ENCODE data around the gene TMEM109.

TMEM109 gene, protein sequence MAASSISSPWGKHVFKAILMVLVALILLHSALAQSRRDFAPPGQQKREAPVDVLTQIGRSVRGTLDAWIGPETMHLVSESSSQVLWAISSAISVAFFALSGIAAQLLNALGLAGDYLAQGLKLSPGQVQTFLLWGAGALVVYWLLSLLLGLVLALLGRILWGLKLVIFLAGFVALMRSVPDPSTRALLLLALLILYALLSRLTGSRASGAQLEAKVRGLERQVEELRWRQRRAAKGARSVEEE

DNA sequence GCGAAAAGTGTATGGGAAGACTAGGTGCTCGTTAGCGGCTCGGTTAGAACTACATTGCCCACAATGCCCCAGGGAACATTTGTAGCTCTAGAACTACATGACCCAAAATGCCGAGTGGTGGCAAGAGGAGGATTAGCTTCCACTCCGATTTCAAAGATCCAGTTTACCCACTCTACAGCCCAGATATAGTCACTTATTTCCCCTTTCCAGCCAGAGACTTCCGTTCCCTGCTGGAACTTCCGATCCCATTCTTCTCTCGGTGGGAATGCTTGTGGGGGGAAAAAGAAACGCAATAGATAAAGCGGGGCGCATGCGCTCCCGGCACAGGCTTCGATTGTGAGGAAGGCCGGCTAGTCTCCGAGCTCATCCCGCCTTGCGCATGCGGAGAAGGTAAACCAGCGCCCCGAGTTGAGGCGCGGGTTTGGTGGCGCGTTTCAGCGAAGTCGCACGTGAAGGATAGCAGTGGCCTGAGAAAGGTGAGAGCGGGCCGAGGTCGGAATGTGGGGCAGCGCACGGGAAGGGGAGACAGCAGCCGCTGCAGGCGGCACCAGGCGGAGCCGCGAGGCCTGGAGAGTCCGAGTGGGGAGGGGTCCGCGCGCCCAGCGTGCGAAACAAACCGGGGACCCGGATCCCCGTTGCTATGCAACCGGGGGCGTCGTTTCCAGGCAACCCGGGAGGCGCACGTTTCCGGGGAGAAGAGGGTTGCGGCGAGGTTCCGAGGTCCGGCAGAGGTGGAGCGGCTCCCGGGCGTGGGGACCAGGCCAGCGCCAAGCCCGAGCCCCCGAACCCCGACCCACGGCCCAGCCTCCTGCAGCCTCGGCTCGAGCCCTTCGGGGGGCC is at the start of gene TMEM109:
Gene TMEM109, plus strand, starts transcription at position 366 of the 840 bp plus-strand sequence. CDS start 5,536 bp downstream, outside the sequence.
- ChIA-PET CTCF (interaction anchor here (1.5 kb wide), 1 partner anchor 15 kb away, joined by 7 read pairs; no protein-coding TSS in a partner anchor), POLR2A (interaction anchor here (0.6 to 3.7 kb wide), 19 partner anchors 8 to 420 kb away, joined by 3 to 34 read pairs (median 3); partner anchors contain the start of genes DDB1, PRPF19, PTGDR2 and TKFC)
- TF ChIP-seq ELF4 (IDR thresholded peaks at IDR 0.05) (peak; percentile 54), ARNT (IDR thresholded peaks at IDR 0.05) (no peak), BHLHE40 (IDR thresholded peaks at IDR 0.05; ENCODE audit: borderline replicate concordance) (no peak), CTBP1 (IDR thresholded peaks at IDR 0.05; ENCODE audit: borderline replicate concordance) (no peak), FOXA1 (IDR thresholded peaks at IDR 0.05) (no peak), FOXM1 (IDR thresholded peaks at IDR 0.05; ENCODE audit: borderline replicate concordance) (no peak), L3MBTL2 (conservative IDR thresholded peaks at IDR 0.05) (peak; percentile 97), NFRKB (IDR thresholded peaks at IDR 0.05) (no peak), ZNF384 (IDR thresholded peaks at IDR 0.05) (no peak), FOXK2 (IDR thresholded peaks at IDR 0.05) (no peak), SUZ12 (IDR thresholded peaks at IDR 0.05) (no peak; the same call in 1 of the 2 replicates)
- peak; percentile 83 for DNase-seq (ENCODE audit: extremely low spot score)

DNA sequence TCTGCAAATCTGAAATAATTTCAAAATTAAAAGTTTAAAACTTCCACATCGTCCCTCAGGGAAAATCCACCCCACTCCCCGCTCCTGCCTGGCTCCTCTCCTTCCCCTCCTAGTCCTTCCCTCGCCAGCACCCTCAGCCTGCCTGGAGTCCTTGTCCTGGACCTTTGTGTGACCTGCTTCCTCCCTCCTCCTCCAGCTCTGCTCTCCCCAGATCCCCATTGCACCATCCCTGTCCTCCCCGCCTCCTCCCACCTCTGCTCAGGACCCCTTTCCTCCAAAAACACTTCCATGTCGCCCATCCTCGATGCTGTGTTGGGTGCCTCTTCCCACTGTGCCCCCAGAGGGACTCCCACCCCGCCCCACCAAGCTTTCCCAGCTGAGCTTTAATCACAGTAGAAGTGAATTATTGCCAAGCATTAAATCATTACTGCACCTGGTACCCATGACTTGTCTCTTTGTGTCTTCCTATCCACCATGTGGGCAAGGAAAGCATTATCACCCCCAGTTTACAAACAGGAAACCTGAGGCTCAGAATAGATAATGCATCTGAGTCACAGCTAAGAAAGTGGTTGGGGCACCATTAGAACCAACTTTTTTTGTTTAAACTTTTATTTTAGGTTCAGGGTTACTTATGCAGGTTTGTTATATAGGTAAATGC is 49.0 kb upstream of the TMEM109 start:
- DNase-seq (ENCODE audit: extremely low spot score), result no peak
- POLR2A ChIA-PET, result no interaction called here

DNA sequence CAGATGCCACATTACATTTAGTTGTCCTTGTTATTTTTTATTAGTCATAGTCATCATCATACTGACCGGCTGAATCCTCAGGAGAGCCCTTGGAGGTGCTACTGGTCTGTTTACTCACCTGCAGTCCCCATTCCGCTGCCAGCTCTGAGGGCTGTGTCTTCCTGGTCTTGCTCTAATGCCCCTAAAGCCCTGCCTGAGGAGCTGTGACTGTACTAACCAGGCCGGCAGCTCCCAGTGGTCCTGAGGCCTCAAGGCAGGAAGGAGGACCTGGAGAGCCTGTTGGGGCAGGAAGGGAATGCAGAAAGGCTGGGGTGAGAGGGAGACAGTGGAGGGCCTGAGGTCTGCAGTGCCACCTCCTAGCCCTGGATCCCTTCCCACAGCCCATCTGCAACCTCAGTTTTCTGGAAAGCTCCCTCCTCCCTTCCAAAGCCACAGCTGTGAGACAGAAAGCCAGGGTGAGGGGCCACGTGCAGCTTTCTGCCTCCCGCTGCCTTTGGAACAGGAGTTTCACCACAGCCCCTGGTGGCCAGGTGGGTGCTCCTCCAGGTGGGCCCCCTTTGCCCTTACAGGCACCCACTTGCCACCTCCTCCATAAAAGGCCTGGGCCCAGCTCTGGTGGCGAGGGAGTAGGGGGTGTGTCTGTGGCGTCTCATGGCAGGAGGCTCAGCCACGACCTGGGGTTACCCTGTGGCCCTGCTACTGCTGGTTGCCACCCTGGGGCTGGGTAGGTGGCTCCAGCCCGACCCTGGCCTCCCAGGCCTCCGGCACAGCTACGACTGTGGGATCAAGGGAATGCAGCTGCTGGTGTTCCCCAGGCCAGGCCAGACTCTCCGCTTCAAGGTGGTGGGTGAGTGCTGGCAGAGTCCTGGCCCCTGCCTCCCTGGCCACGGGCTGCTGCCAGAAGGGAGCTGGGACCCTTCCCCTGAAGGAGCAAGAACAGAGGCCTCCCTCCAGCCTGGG is 46.8 kb upstream of the TMEM109 start, which contains the start of gene ZP1:
Gene ZP1, plus strand, starts transcription at position 632 of the 960 bp plus-strand sequence. Its CDS starts 20 bp downstream, at position 652.
- DNase-seq (ENCODE audit: extremely low spot score), result no peak

More for the DNA sequence above, 49.0 kb upstream of the TMEM109 start:
- TF ChIP-seq SP1 (IDR thresholded peaks at IDR 0.05), result no peak
- no peak for TF ChIP-seq SUZ12 (IDR thresholded peaks at IDR 0.05)
- TF ChIP-seq NFRKB (IDR thresholded peaks at IDR 0.05), result no peak
- no peak for TF ChIP-seq HDGF (IDR thresholded peaks at IDR 0.05; ENCODE audit: borderline replicate concordance)
- TF ChIP-seq ZNF384 (IDR thresholded peaks at IDR 0.05), result no peak
- TF ChIP-seq ELF4 (IDR thresholded peaks at IDR 0.05), result no peak
- TF ChIP-seq, protein P1, sequence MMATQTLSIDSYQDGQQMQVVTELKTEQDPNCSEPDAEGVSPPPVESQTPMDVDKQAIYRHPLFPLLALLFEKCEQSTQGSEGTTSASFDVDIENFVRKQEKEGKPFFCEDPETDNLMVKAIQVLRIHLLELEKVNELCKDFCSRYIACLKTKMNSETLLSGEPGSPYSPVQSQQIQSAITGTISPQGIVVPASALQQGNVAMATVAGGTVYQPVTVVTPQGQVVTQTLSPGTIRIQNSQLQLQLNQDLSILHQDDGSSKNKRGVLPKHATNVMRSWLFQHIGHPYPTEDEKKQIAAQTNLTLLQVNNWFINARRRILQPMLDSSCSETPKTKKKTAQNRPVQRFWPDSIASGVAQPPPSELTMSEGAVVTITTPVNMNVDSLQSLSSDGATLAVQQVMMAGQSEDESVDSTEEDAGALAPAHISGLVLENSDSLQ (IDR thresholded peaks at IDR 0.05), result no peak
- no peak for TF ChIP-seq FOXA1 (IDR thresholded peaks at IDR 0.05)
- TF ChIP-seq TARDBP (IDR thresholded peaks at IDR 0.05), result no peak
- no peak for TF ChIP-seq FOXK2 (IDR thresholded peaks at IDR 0.05)
- TF ChIP-seq CTBP1 (IDR thresholded peaks at IDR 0.05; ENCODE audit: borderline replicate concordance), result no peak
- TF ChIP-seq BHLHE40 (IDR thresholded peaks at IDR 0.05; ENCODE audit: borderline replicate concordance), result no peak
- TF ChIP-seq LEF1 (IDR thresholded peaks at IDR 0.05; ENCODE audit: borderline replicate concordance), result no peak
- TF ChIP-seq L3MBTL2 (conservative IDR thresholded peaks at IDR 0.05), result no peak
- no peak for TF ChIP-seq FOXM1 (IDR thresholded peaks at IDR 0.05; ENCODE audit: borderline replicate concordance)
- TF ChIP-seq ARNT (IDR thresholded peaks at IDR 0.05), result no peak
- CTCF ChIA-PET, result no interaction called here

DNA sequence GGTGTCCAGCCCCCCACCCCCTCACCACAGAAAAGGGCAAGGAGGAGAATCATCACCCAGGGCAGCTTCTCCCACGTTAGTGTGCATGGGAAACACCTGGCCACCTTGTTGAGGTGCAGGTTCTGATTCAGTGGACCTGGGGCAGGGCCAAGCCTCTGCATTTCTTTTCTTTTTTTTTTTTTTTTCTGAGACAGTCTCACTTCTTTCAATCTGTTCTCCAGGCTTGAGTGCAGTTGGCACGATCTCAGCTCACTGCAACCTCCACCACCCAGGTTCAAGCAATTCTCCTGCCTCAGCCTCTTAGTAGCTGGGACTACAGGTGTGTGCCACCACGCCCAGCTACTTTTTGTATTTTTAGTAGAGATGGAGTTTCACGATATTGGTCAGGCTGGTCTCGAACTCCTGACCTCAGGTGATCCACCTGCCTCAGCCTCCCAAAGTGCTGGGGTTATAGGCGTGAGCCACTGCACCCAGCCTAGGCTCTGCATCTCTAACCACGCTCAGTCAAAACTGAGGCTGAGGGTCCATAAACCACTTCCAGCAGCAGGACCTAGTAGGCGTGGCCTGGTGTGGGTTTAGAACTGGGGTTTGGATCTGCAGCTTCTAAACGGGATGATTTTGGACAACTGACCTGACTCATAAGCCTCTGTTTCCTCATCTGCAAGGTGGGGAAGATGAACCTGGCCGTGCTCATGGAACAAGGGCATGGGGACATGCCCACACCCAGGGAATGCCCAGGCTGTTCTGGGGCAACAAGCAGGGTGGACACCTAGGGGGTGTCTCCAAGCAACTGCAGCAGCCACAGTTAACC is 45.9 kb upstream of the TMEM109 start:
- no peak for TF ChIP-seq SUZ12 (IDR thresholded peaks at IDR 0.05)
- TF ChIP-seq FOXA1 (IDR thresholded peaks at IDR 0.05), result no peak
- no peak for TF ChIP-seq ARNT (IDR thresholded peaks at IDR 0.05)
- TF ChIP-seq L3MBTL2 (conservative IDR thresholded peaks at IDR 0.05), result no peak
- no peak for TF ChIP-seq SP1 (IDR thresholded peaks at IDR 0.05)
- no peak for TF ChIP-seq LEF1 (IDR thresholded peaks at IDR 0.05; ENCODE audit: borderline replicate concordance)
- no peak for TF ChIP-seq CTBP1 (IDR thresholded peaks at IDR 0.05; ENCODE audit: borderline replicate concordance)
- no peak for TF ChIP-seq FOXM1 (IDR thresholded peaks at IDR 0.05; ENCODE audit: borderline replicate concordance)
- TF ChIP-seq BHLHE40 (IDR thresholded peaks at IDR 0.05; ENCODE audit: borderline replicate concordance), result no peak
- TF ChIP-seq, protein P1 (IDR thresholded peaks at IDR 0.05), result no peak
- no peak for TF ChIP-seq TARDBP (IDR thresholded peaks at IDR 0.05)
- TF ChIP-seq FOXK2 (IDR thresholded peaks at IDR 0.05), result no peak
- TF ChIP-seq HDGF (IDR thresholded peaks at IDR 0.05; ENCODE audit: borderline replicate concordance), result no peak
- no peak for TF ChIP-seq ELF4 (IDR thresholded peaks at IDR 0.05)
- POLR2A ChIA-PET, result no interaction called here
- no peak for DNase-seq (ENCODE audit: extremely low spot score)
- CTCF ChIA-PET, result no interaction called here

More for the DNA sequence above, 46.8 kb upstream of the TMEM109 start, which contains the start of gene ZP1:
- ChIA-PET CTCF (no interaction called here), POLR2A (no interaction called here)
- TF ChIP-seq LEF1 (IDR thresholded peaks at IDR 0.05; ENCODE audit: borderline replicate concordance) (no peak), BHLHE40 (IDR thresholded peaks at IDR 0.05; ENCODE audit: borderline replicate concordance) (no peak), L3MBTL2 (conservative IDR thresholded peaks at IDR 0.05) (no peak), NFRKB (IDR thresholded peaks at IDR 0.05) (no peak), SP1 (IDR thresholded peaks at IDR 0.05) (no peak)
- TF ChIP-seq, protein P1 (IDR thresholded peaks at IDR 0.05), result no peak

All from HEK293T (cell line).